ENCODE results near the gene IZUMO2. TPM values are rescaled to one million over a fixed set of nuclear protein-coding genes. Genes with fewer than 3 reads are reported as not detected.

IZUMO2 gene
- polyA plus RNA-seq, 1 donor from 2014 or later, result not detected

- Histone ChIP-seq H3K27me3 (ENCODE audit: insufficient read depth, low read depth, low read length) (no peaks in the 10 kb centered on the region), H3K9ac (ENCODE audit: low read length) (no peak overlapping the region), H3K4me3 (ENCODE audit: low read length) (no peak overlapping the region), H3K36me3 (ENCODE audit: insufficient read depth, low read length) (no peaks in the 10 kb centered on the region), H3K4me2 (ENCODE audit: low read length) (no peak overlapping the region), H2AFZ (ENCODE audit: low read depth, low read length) (no peak overlapping the region), H4K20me1 (ENCODE audit: insufficient read depth) (no peaks in the 10 kb centered on the region), H3K9me3 (ENCODE audit: low read length) (no peaks in the 10 kb centered on the region), H3K9me2 (ENCODE audit: insufficient read depth, low read length) (no peaks in the 10 kb centered on the region), H3K27ac (ENCODE audit: low read length) (no peak overlapping the region), H3K79me2 (replicated peaks; ENCODE audit: insufficient read depth, low read length) (no peaks in the 10 kb centered on the region), H3F3A (ENCODE audit: insufficient read depth, low read length, poor library complexity, severe bottlenecking) (no peaks in the 10 kb centered on the region)
- TF ChIP-seq TAF1 (IDR thresholded peaks at IDR 0.05; ENCODE audit: low read depth), result no peak
- no peak for TF ChIP-seq SMC3 (conservative IDR thresholded peaks at IDR 0.05; ENCODE audit: poor library complexity)
- TF ChIP-seq POLR2AphosphoS5 (IDR thresholded peaks at IDR 0.05), result no peak
Measured at GRCh38 chr19:50178859-50179537, 15.9 kb upstream of the IZUMO2 start.

- H4K20me1 ChIP-seq (ENCODE audit: insufficient read depth), result no peaks in the 10 kb centered on the region
- no peaks in the 10 kb centered on the region for H3K36me3 ChIP-seq (ENCODE audit: insufficient read depth, low read length)
- no peaks in the 10 kb centered on the region for H3K9me3 ChIP-seq (ENCODE audit: low read length)
- no peak overlapping the region for H3K27ac ChIP-seq (ENCODE audit: low read length)
- no peak overlapping the region for H3K4me2 ChIP-seq (ENCODE audit: low read length)
- no peak for TF ChIP-seq EZH2 (IDR thresholded peaks at IDR 0.05; ENCODE audit: borderline replicate concordance, insufficient read depth, low read length, poor library complexity, severe bottlenecking)
- no peak for TF ChIP-seq EP300 (conservative IDR thresholded peaks at IDR 0.05; ENCODE audit: poor library complexity, severe bottlenecking)
- no peak for TF ChIP-seq REST (IDR thresholded peaks at IDR 0.05; ENCODE audit: borderline replicate concordance)
- TF ChIP-seq TAF1 (IDR thresholded peaks at IDR 0.05; ENCODE audit: low read depth), result no peak
- no peak for TF ChIP-seq MXI1 (conservative IDR thresholded peaks at IDR 0.05; ENCODE audit: poor library complexity, severe bottlenecking)
- TF ChIP-seq CTCF (IDR thresholded peaks at IDR 0.05; ENCODE audit: poor library complexity, severe bottlenecking), result no peak
- TF ChIP-seq SMC3 (conservative IDR thresholded peaks at IDR 0.05; ENCODE audit: poor library complexity), result no peak
- no peak for TF ChIP-seq POLR2AphosphoS5 (IDR thresholded peaks at IDR 0.05)
- TF ChIP-seq RAD21 (conservative IDR thresholded peaks at IDR 0.05), result no peak
- H3K4me3 ChIP-seq (ENCODE audit: low read length), result no peak overlapping the region
- no peaks in the 10 kb centered on the region for H3K9me2 ChIP-seq (ENCODE audit: insufficient read depth, low read length)
- H3K27me3 ChIP-seq (ENCODE audit: insufficient read depth, low read depth, low read length), result no peaks in the 10 kb centered on the region
- no peaks in the 10 kb centered on the region for H3K79me2 ChIP-seq (replicated peaks; ENCODE audit: insufficient read depth, low read length)
- H3K9ac ChIP-seq (ENCODE audit: low read length), result no peak overlapping the region
- H2AFZ ChIP-seq (ENCODE audit: low read depth, low read length), result no peak overlapping the region
- no peaks in the 10 kb centered on the region for H3F3A ChIP-seq (ENCODE audit: insufficient read depth, low read length, poor library complexity, severe bottlenecking)
Measured at GRCh38 chr19:50178320-50178719, 15.2 kb upstream of the IZUMO2 start.

Measured in neural cell (in vitro differentiated cells).